Measurements from ENCODE around the gene KCTD12.

GRCh38 chr13:76925115-76925514 is 38.9 kb upstream of the KCTD12 start:
- TF ChIP-seq CTCF (IDR thresholded peaks at IDR 0.05; ENCODE audit: insufficient read depth, low read length, poor library complexity, severe bottlenecking) = no peak
- no peak for TF ChIP-seq EZH2phosphoT487 (conservative IDR thresholded peaks at IDR 0.05; ENCODE audit: low read length)

All from SU-DHL-6 (cell line).